Astrocyte (in vitro differentiated cells and primary cell): Measurements from ENCODE around the gene UBE2D2. TPM values are rescaled to one million over a fixed set of nuclear protein-coding genes. Genes with fewer than 3 reads are reported as not detected.
"Not testable (repeated sequence)": the region's sequence is repeated elsewhere in the genome, so short reads cannot be mapped to it uniquely, and the experiment has no call there.

Experiments
- DNase-seq: peaks from one replicate; pipeline ENCODE4 v3.0.0-alpha.2; 2010; ENCODE audit warnings: low read depth
- FAIRE-seq: peaks from 2 replicates; lab custom pipeline; 2011; peaks lifted over from hg19 to GRCh38; lab: Jason Lieb, UNC
- H2AFZ ChIP-seq: 2 replicates; pipeline ENCODE4 v1.6.0; 2012; ENCODE audit warnings: low read depth, low read length, inconsistent platforms
- H3K27ac ChIP-seq: 2 replicates; pipeline ENCODE4 v1.5.1; 2011; ENCODE audit warnings: low read depth, low read length, inconsistent platforms
- H3K27me3 ChIP-seq: 2 replicates; pipeline ENCODE4 v1.6.0; 2011; ENCODE audit warnings: low read length, inconsistent platforms; ENCODE audit not compliant: insufficient read depth
- H3K36me3 ChIP-seq: 2 replicates; pipeline ENCODE4 v1.5.1; 2011; ENCODE audit warnings: low read length, inconsistent platforms; ENCODE audit not compliant: insufficient read depth
- H3K4me1 ChIP-seq: 2 replicates; pipeline ENCODE4 v1.5.1; 2011; ENCODE audit warnings: low read length, inconsistent platforms; ENCODE audit not compliant: insufficient read depth
- H3K4me2 ChIP-seq: 2 replicates; pipeline ENCODE4 v1.6.0; 2012; ENCODE audit warnings: low read length, inconsistent platforms
- H3K4me3 ChIP-seq: 2 replicates; pipeline ENCODE4 v1.5.1; 2011; ENCODE audit warnings: low read depth, mild to moderate bottlenecking, low read length, inconsistent platforms; ENCODE audit not compliant: insufficient read depth
- H3K79me2 ChIP-seq: 2 replicates; pipeline ENCODE4 v1.6.0; 2012; ENCODE audit warnings: mild to moderate bottlenecking, low read length, inconsistent platforms; ENCODE audit not compliant: insufficient read depth
- H3K9ac ChIP-seq: 2 replicates; pipeline ENCODE4 v1.6.0; 2012; ENCODE audit warnings: mild to moderate bottlenecking, low read length, inconsistent platforms
- H3K9me3 ChIP-seq: 2 replicates; pipeline ENCODE4 v1.5.1; 2012; ENCODE audit warnings: low read depth, mild to moderate bottlenecking, low read length, inconsistent platforms; ENCODE audit not compliant: insufficient read depth
- H4K20me1 ChIP-seq: 2 replicates; pipeline ENCODE4 v1.6.0; 2012; ENCODE audit warnings: low read length, inconsistent platforms; ENCODE audit not compliant: insufficient read depth
- H3K27ac Mint-ChIP-seq: one replicate; pipeline ENCODE4 v1.8.0; 2021; ENCODE audit warnings: mild to moderate bottlenecking, mixed read lengths; ENCODE audit not compliant: unreplicated experiment
- H3K27me3 Mint-ChIP-seq: one replicate; pipeline ENCODE4 v1.8.0; 2021; ENCODE audit warnings: low read depth, mixed read lengths; ENCODE audit not compliant: unreplicated experiment
- H3K36me3 Mint-ChIP-seq: one replicate; pipeline ENCODE4 v1.8.0; 2021; ENCODE audit warnings: low read depth, mixed read lengths; ENCODE audit not compliant: unreplicated experiment
- H3K4me1 Mint-ChIP-seq: one replicate; pipeline ENCODE4 v1.8.0; 2021; ENCODE audit warnings: low read depth, mixed read lengths; ENCODE audit not compliant: unreplicated experiment
- H3K4me3 Mint-ChIP-seq: one replicate; pipeline ENCODE4 v1.8.0; 2021; ENCODE audit warnings: mild to moderate bottlenecking, moderate library complexity, mixed read lengths; ENCODE audit not compliant: unreplicated experiment
- H3K9me3 Mint-ChIP-seq: one replicate; pipeline ENCODE4 v1.8.0; 2021; ENCODE audit warnings: mild to moderate bottlenecking, mixed read lengths; ENCODE audit not compliant: unreplicated experiment
- CTCF ChIP-seq: IDR thresholded peaks from 2 replicates; pipeline ENCODE4 v1.5.1; 2011; ENCODE audit warnings: low read depth, mild to moderate bottlenecking, inconsistent platforms, low read length, moderate library complexity; ENCODE audit not compliant: insufficient read depth
- EZH2 ChIP-seq: IDR thresholded peaks from 2 replicates; pipeline ENCODE4 v1.6.1; 2012; ENCODE audit warnings: mild to moderate bottlenecking, low read length, inconsistent platforms; ENCODE audit not compliant: insufficient read depth
- total RNA-seq: library from RNA; stranded (reverse); gene quantifications from 2 replicates; pipeline ENCODE4 v1.2.1, GENCODE V29; 2021

The UBE2D2 gene
- total RNA-seq, 1 donor from 2014 or later = 169 TPM

DNA sequence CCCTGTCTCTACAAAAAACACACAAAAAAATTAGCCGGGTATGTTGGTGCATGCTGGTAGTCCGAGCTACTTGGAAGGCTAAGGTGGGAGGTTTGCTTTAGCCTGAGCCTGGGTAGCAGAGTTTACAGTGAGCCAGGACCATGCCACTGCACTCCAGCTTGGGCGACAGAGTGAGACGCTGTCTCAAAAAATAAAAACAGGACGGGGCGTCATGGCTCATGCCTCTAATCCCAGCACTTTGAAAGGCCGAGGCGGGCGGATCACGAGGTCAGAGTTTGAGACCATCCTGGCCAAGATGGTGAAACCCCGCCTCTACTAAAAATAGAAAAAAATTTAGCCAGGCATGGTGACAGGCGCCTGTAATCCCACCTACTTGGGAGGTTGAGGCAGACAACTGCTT lies 40.3 kb downstream of the UBE2D2 start:
- H3K36me3 ChIP-seq = peaks cover 13% of the 10 kb centered on the region
- H3K4me3 Mint-ChIP-seq = peak overlapping the region; percentile 20
- FAIRE-seq (no peak), DNase-seq (no peak)
- TF ChIP-seq EZH2 (no peak), CTCF (no peak)
- no peaks in the 10 kb centered on the region for H3K27me3 ChIP-seq
- peaks cover 7% of the 10 kb centered on the region for H3K4me1 ChIP-seq
- H3K27ac ChIP-seq = no peak overlapping the region
- H3K4me1 Mint-ChIP-seq = peaks cover 14% of the 10 kb centered on the region
- peaks cover 13% of the 10 kb centered on the region for H3K36me3 Mint-ChIP-seq
- H3K79me2 ChIP-seq = peaks cover 66% of the 10 kb centered on the region
- H3K9ac ChIP-seq = no peak overlapping the region
- no peak overlapping the region for H3K4me2 ChIP-seq
- no peak overlapping the region for H2AFZ ChIP-seq
- H3K4me3 ChIP-seq = no peak overlapping the region
- H3K27ac Mint-ChIP-seq = no peak overlapping the region
- H3K27me3 Mint-ChIP-seq = no peaks in the 10 kb centered on the region
- H3K9me3 ChIP-seq = no peaks in the 10 kb centered on the region
- H3K9me3 Mint-ChIP-seq = no peaks in the 10 kb centered on the region
- H4K20me1 ChIP-seq = peaks cover 52% of the 10 kb centered on the region

DNA sequence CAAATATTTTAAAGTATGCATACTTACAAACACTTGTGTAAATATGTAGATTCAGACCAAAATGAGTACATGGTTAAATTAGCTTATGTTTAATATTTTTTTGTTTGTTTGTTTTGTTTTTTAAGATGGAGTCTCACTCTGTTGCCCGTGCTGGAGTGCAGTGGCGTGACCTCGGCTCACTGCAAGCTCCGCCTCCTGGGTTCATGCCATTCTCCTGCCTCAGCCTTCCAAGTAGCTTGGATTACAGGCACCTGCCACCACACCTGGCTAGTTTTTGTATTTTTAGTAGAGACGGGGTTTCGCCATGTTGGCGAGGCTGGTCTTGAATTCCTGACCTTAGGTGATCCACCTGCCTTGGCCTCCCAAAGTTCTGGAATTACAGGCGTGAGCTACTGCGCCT lies 40.8 kb downstream of the UBE2D2 start:
- not testable (repeated sequence) for H3K27me3 Mint-ChIP-seq, H3K4me1 ChIP-seq, H3K4me3 ChIP-seq, H3K27me3 ChIP-seq, H3K27ac ChIP-seq, H3K9me3 ChIP-seq, H3K9ac ChIP-seq, FAIRE-seq, H3K9me3 Mint-ChIP-seq, H3K27ac Mint-ChIP-seq, H3K4me3 Mint-ChIP-seq, H2AFZ ChIP-seq, H3K4me2 ChIP-seq, DNase-seq
- Histone ChIP-seq H4K20me1 (peaks cover 57% of the 10 kb centered on the region), H3K79me2 (peaks cover 66% of the 10 kb centered on the region), H3K36me3 (peaks cover 13% of the 10 kb centered on the region)
- H3K36me3 Mint-ChIP-seq = peaks cover 13% of the 10 kb centered on the region
- H3K4me1 Mint-ChIP-seq = peaks cover 14% of the 10 kb centered on the region

DNA sequence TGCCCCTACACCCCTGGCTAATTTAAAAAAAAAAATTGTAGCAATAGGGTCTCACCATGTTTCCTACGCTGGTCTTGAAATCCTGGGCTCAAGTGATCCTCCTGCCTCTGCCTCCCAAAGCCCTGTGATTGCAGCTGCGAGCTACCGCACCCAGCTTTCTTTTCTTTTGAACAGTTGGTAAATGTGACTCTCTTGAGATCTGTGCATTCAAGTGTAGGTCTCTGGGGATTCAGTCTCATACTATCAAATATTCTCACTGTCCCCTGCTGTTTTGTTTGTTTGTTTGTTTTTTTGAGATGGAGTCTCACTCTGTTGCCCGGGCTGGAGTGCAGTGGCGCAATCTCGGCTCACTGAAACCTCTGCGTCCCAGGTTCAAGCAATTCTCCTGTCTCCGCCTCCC lies 44.7 kb downstream of the UBE2D2 start:
- Mint-ChIP-seq H3K9me3 (no peaks in the 10 kb centered on the region), H3K4me1 (peaks cover 4% of the 10 kb centered on the region), H3K27me3 (no peaks in the 10 kb centered on the region), H3K4me3 (no peak overlapping the region), H3K27ac (no peak overlapping the region), H3K36me3 (peaks cover 11% of the 10 kb centered on the region)
- peaks cover 13% of the 10 kb centered on the region for H3K36me3 ChIP-seq
- TF ChIP-seq EZH2 (no peak), CTCF (no peak)
- no peaks in the 10 kb centered on the region for H3K9me3 ChIP-seq
- DNase-seq (no peak), FAIRE-seq (no peak)
- H3K4me2 ChIP-seq = no peak overlapping the region
- peaks cover 36% of the 10 kb centered on the region for H4K20me1 ChIP-seq
- no peak overlapping the region for H3K9ac ChIP-seq
- H3K27me3 ChIP-seq = no peaks in the 10 kb centered on the region
- peaks cover 73% of the 10 kb centered on the region for H3K79me2 ChIP-seq
- no peak overlapping the region for H3K4me3 ChIP-seq
- H3K4me1 ChIP-seq = no peaks in the 10 kb centered on the region
- H3K27ac ChIP-seq = no peak overlapping the region
- no peak overlapping the region for H2AFZ ChIP-seq
